NCI-H1048 (cell line): ENCODE data around the gene SASH1.

Experiments used
- DNase-seq: peaks from one replicate; lab custom pipeline; 2025; lab: John Stamatoyannopoulos, UW

SASH1 gene

GRCh38 chr6:148497257-148497656 is 154.6 kb downstream of the SASH1 start:
- DNase-seq, result no peak

GRCh38 chr6:148497717-148498116 is 155.1 kb downstream of the SASH1 start:
- no peak for DNase-seq

DNA sequence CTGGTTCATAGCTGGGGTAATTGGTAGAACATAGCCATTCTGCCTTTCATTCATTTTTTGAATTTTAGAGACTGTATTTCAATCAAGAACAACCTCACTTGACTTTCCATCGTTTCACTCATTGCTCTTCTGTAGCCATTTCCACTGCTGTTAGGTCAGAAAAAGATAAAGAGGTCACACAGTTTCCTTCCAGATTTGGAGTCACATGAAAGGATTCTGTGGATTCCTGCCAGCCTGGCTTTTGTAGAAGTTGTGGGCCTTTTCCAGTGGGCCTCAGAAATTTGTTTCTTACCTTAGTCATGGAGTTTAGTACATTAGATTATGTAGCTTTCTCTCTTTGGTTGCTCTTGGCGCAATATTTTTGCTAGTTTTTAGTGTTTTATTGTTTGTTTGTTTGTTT is 157.8 kb downstream of the SASH1 start:
- DNase-seq, result no peak

GRCh38 chr6:148501178-148501590 is 158.5 kb downstream of the SASH1 start:
- no peak for DNase-seq

DNA sequence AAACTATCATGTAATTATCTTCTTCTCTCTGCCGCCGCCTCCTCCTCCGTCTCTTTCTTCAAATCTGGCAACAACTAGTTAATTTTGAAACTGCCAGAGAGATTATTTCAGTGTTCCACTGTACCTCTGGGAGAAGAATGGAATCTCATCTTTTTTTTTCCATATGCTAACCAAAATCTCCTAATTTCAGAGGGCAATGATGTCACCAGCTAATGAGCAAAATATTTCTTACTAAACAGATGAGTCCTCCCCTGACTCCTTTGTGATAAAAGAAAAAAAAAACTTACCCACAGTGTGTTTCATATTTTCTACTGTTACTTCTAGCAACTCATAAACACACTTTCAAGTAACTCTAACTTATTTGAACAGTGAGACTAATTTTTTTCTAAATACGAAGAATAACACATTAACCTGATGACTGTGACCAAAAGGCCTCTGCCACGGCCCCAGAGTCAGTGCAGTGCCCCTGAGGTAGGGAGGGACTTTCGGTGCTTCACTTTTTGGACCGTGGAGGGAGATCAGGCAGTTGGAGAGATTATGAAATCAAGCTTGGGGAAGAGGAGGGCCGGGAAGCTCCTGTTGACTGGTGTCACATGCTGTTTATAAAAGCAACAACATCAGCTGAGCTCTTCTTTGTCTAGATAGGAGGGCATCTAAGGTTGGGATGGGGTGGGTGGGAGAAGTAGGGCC is 159.6 kb downstream of the SASH1 start:
- DNase-seq, result no peak

GRCh38 chr6:148502773-148503135 is 160.1 kb downstream of the SASH1 start:
- no peak for DNase-seq

- DNase-seq, result no peak
These were observed 161.1 kb downstream of the SASH1 start for GRCh38 chr6:148503703-148504102.

- DNase-seq, result no peak
These were observed 165.1 kb downstream of the SASH1 start for GRCh38 chr6:148507774-148508173.

- DNase-seq, result no peak
These were observed 165.9 kb downstream of the SASH1 start for GRCh38 chr6:148508401-148509041.

DNA sequence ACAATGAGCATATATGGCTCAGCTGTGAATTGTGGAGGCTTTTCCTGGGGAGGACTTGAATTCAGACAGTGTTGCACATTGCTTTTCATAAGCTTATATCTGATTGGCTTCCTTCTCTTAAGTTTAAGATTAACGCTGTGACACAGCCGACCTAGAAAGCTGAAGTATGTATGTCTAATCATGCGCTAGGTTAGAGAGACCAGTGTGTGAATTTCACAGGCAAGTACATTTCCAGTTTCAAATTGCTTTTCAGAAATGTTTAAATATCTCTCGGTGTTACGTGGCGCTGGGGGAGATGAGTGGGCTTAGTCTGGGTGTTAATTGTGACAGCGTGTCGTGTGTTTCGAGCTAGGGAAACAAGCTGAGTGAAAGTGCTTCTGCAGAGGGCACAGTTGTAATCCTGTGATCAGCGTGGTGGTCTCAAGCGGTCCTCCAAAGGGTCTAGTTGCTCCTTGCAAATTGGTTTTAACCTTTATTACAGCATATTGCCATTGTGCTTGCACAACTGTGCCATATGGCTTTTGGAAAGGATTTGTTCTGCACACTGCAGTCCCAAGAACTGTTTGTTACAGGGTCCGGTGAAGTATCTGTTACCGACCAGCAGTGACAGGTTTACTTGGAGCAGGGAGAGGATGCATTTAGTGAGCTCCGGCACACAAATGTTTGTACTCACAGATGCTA is 166.6 kb downstream of the SASH1 start:
- DNase-seq, result no peak

- DNase-seq, result no peak
These were observed 167.4 kb downstream of the SASH1 start for GRCh38 chr6:148509800-148510581.

DNA sequence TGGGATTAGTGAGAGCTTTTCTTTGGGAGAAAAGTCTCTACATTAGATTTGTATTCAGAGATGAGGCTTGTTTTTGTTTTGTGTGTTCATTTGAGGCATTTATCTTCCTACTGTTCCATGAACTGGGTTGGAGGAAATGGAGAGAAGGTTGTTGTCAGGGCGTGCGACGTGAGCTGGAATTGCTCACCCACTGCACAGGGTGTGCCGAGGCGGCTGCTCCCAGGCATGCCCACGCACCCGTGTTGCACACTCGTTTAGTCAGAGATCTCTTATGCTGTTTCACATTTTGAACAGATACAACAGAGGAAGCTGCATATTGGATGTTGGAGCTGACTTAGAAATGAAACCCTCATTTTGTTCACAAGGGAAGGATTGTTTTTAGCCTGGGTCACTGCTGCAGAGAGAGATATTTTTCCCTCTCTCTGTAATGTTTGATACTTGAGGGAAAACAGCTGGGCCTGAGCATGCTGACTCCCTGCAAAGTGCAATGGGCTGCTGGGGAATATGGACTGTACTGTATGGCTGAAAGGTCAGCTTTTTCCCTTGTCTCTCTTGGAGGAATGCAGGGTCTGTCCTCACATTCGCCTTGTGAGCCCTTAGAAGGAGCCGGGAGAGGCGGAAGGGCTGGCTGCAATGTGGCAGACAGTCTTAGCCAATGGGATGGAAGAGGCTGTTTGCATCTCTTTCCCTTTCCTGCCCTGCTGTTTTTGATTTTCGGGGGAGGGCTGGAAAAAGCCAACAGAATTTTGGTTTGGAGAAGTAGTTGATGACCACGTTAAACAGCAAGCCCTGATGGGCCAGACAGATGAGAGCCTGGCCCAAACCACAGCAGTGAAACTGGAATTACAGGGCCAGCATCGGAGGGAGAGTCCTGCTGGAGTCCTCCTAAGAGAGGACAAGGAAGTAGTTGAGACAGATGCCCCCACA is 170.8 kb downstream of the SASH1 start:
- no peak for DNase-seq

GRCh38 chr6:148514091-148514845 is 171.6 kb downstream of the SASH1 start:
- no peak for DNase-seq

GRCh38 chr6:148516217-148516616 is 173.6 kb downstream of the SASH1 start:
- DNase-seq, result no peak

DNA sequence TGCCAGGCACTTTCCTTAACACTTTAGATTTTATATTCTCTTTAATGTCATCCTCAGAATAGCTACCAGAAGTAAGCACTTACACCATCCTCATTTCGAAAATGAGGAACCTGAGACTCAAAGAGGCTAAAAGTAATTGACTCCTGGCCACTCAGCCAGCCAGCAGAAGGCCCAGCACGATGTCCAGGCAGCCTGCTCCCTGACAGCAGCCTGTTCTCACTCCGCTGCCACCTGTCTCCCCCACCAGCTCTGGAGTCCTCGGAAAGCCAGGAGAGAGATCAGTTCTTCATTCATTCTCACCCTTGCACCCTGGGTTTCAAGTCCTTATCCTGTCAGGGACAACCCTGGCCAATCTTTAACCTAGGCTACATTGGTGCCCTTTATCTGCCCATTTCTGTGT is 174.0 kb downstream of the SASH1 start:
- no peak for DNase-seq

GRCh38 chr6:148517470-148517869 is 174.8 kb downstream of the SASH1 start:
- DNase-seq, result no peak

GRCh38 chr6:148518511-148519156 is 176.0 kb downstream of the SASH1 start:
- no peak for DNase-seq

- no peak for DNase-seq
These were observed 177.6 kb downstream of the SASH1 start for GRCh38 chr6:148520109-148520841.

GRCh38 chr6:148521158-148521557 is 178.5 kb downstream of the SASH1 start:
- DNase-seq, result no peak

DNA sequence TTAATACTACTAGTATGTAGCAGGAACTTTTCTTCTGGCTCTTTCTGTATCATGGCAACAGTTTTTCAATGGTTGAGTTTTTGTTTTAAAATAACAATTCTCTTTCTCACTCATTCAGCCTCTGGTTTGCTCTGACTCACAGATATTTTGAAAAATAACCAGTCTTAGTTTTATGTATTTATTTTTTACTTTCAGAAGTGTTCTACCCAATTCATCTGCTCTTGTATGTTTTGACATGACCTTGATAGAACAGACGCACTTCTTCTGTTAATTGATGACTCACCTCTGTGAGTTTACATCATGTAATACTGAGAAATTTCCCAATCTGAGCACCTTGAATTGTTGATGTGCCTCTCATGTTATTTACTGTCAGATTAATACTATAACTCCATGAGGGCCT is 178.9 kb downstream of the SASH1 start:
- no peak for DNase-seq
